HG03565 (cell line): Measurements from ENCODE around the gene SRRM4.

Source experiments
- ATAC-seq: cut with Tn5 transposase; IDR thresholded peaks from one replicate; pipeline ENCODE4 v1.9.1; 2021; ENCODE audit warnings: mild to moderate bottlenecking, moderate library complexity; ENCODE audit not compliant: unreplicated experiment

SRRM4 gene

DNA sequence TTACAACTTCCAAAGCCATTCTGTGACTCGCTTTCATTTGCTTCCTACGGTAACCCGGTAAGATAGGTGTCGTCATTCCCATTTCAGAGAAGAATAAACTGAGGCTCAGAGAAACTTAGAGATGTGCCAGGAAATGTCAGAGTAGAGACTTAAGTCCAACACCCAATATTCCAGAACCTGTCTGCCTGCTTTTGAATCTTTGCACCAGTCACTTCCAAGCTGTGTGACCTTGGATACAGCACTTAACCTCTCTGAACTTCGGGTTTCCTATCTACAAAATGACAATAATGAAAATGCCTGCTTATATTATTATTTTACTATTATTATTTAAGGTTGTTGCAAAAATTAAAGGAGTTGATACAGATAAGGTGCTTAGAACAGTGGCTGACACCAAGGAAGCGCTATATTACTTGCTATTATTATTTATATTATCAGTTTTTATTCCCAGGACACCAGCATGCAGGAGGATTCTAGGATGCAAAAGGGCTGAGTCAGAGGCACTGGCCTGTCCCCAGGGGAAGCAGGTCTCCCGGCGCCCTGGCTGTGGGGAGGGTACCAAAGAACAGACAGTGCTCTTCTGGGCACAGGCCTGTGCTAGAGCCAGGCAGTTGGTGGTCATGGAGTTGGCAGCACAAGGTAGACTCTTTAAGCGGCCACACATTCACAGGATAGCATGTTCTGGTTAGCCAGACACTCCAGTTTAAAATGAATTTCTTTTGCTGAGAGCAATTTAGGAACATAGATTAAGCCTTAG is 202.8 kb downstream of the SRRM4 start:
- no peak for ATAC-seq

GRCh38 chr12:119195256-119195655 is 213.9 kb downstream of the SRRM4 start:
- no peak for ATAC-seq

GRCh38 chr12:119198440-119198839 is 217.1 kb downstream of the SRRM4 start:
- no peak for ATAC-seq

GRCh38 chr12:119200601-119201000 is 219.3 kb downstream of the SRRM4 start:
- ATAC-seq: no peak

DNA sequence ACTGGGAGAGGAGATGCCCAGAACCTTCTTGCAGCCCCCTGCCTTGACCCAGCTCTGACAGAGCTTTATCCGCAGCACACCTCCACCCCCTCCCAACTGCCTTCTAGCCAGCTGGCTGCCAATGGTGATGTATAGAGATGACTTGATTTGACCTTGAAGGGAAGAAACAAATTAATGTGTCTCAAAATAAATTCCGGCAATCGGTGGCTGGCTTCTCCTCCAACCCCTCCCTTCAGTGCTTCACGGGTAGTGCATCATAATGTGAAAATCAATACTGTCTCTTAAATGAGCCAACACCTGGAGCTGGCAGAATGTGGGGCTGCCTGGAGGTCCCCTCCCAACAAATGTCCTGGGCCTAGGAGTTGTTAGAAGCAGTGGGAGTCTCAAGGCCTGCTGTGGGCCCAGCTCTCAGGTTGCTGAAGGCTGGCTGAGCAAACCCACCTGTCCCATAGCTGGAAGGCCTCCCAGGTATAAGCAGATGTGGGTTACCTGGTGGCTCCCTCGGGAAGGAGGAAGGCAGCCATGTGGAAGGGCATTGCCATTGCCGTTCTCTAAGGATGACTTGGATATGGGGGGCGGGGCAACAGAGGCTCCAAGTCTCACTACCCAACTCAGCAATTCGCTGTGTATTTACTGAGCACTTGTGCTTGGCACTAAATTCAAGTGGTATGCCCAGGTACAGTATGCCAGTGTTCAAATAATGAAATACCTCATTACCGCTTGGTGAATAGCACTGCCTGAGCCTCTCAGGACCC is 220.6 kb downstream of the SRRM4 start:
- no peak for ATAC-seq

DNA sequence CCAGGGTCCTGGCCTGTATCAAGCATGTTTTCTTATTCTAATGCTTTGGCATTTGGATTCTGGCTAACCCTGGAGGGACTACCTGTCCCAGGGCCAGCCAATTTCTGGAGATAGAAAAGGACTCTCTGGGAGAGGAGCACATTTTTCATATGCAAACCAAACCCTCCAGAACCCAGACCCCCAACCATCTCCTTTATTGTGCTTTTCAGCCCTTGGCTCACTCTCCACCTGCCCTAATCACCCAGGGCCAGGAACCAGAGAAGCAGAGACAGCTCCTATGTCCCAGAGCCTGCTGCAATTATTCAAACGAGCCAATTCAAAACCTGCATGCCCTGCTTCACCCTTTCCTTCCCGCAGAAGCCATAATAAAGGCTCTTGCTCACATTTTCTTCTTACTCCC is 221.2 kb downstream of the SRRM4 start:
- ATAC-seq: no peak

GRCh38 chr12:119204131-119204530 is 222.8 kb downstream of the SRRM4 start:
- no peak for ATAC-seq

- ATAC-seq: no peak
Measured at GRCh38 chr12:119204671-119205285, 223.4 kb downstream of the SRRM4 start.

DNA sequence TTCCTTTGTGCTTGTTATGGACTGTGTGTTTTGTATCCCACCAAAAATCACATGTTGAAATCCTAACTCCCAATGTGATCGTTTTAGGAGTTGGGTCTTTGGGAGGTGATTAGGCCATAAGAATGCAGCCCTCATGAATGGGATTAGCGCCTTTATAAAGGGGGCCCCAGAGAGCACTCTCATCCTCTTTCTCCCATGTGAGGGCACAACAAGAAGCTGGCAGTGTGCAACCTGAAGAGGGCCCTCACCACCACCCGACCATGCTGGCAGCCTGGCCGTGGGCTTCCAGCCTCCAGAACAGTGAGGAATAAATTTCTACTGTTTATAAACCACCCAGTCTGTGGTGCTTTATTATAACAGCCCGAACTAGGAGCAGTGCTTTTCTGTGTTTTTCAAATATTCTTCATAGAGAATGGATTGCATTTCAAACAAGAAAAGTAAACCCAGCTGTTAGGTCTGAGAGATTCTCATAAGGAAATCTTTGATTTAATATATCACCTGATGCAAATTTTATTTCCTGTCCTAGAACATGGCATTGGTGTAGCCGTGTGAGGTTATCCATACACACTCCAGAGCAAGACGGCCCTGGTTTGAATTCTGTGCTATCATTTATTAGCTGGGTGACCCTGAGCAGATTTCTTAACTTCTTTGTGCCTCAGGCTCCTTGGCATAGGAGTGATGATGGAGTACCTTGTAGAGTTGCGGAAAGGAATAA is 225.2 kb downstream of the SRRM4 start:
- no peak for ATAC-seq

GRCh38 chr12:119207063-119207560 is 225.8 kb downstream of the SRRM4 start:
- no peak for ATAC-seq

GRCh38 chr12:119208626-119209061 is 227.3 kb downstream of the SRRM4 start:
- no peak for ATAC-seq

DNA sequence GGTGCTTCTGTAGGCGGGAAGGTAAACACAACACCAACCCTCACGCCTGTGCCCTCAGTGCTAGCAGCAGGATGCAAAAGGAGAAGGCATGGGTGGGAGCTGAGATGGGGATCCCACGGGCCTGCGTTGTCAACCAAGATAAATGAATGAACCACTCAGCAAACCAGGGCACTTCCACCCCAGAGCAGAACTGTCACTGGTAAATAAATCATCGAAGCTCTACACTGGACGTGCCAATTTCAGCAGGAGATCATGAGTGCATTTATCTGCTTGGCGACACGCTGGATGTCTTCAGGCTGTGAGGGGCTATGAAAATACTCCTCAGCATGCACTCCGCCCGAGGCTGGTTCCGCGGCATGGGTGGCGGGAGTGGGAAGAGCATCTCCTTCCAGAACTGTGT is 230.5 kb downstream of the SRRM4 start:
- ATAC-seq: no peak
